Measurements from ENCODE around the gene ANO8.

DNA sequence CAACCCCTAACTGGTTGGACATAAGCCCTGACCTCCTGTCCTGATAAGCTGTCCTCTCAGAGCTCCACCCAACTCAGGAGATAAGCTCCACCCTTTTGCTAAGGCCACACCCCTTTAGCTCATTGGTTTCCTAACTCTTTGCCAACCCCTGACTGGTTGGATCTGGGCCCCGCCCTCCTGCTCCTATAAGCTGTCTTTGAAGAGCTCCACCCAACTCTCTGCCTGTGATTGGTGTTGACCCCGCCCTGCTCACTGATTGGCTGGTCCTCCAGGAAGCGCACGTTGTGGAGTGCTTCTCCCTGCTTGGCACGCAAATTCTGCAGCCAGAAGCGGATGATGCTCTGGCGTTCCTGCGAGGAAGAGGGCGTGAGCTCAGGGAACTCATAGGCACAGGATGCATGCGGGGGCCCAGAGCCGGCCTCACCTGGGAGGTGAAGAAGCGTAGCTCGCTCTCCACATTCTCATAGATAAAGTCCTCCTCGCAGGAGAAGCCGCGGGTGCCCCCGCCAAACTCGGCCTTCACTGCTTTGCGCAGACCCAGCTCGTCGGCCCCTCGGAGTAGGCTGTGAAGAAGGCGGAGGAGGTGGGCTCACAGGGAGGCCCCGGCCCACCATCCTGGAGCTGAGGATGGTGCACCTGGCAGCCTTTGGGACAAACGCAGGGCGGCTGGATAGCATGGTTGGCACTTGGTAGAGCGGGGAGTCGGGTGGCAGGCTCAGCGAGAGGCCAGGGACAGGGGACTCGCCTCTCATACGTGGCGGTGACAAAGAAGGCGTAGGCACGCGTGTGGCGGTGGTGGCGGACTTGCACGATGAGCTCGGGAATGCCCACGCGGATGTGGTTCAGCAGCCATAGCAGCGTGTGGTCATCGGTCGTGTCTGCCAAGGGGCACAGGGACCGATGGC lies 1.7 kb downstream of the ANO8 start:
- TF ChIP-seq, protein P1, sequence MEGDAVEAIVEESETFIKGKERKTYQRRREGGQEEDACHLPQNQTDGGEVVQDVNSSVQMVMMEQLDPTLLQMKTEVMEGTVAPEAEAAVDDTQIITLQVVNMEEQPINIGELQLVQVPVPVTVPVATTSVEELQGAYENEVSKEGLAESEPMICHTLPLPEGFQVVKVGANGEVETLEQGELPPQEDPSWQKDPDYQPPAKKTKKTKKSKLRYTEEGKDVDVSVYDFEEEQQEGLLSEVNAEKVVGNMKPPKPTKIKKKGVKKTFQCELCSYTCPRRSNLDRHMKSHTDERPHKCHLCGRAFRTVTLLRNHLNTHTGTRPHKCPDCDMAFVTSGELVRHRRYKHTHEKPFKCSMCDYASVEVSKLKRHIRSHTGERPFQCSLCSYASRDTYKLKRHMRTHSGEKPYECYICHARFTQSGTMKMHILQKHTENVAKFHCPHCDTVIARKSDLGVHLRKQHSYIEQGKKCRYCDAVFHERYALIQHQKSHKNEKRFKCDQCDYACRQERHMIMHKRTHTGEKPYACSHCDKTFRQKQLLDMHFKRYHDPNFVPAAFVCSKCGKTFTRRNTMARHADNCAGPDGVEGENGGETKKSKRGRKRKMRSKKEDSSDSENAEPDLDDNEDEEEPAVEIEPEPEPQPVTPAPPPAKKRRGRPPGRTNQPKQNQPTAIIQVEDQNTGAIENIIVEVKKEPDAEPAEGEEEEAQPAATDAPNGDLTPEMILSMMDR (IDR thresholded peaks at IDR 0.05; ENCODE audit: low read length) = no peak
- no peak for TF ChIP-seq EZH2 (optimal IDR thresholded peaks at IDR 0.05; ENCODE audit: low read depth, low read length)
- TF ChIP-seq EZH2phosphoT487 (IDR thresholded peaks at IDR 0.05; ENCODE audit: low read length) = no peak
